HG03045 (cell line): ENCODE results near the gene EEF1AKMT2.

Experiments used
- ATAC-seq: cut with Tn5 transposase; IDR thresholded peaks from one replicate; pipeline ENCODE4 v1.9.1; 2021; ENCODE audit warnings: mild to moderate bottlenecking, moderate library complexity; ENCODE audit not compliant: unreplicated experiment

EEF1AKMT2 gene

GRCh38 chr10:124723826-124724225 lies 67.9 kb downstream of the EEF1AKMT2 start:
- ATAC-seq, result no peak

- peak; percentile 78 for ATAC-seq
These were observed 68.6 kb downstream of the EEF1AKMT2 start for GRCh38 chr10:124722798-124723783.

- ATAC-seq, result no peak
These were observed 70.2 kb downstream of the EEF1AKMT2 start for GRCh38 chr10:124721330-124722045.

- ATAC-seq, result peak; percentile 38
These were observed 72.4 kb downstream of the EEF1AKMT2 start for GRCh38 chr10:124719213-124719851.

GRCh38 chr10:124717911-124718741 lies 73.6 kb downstream of the EEF1AKMT2 start:
- peak; percentile 62 for ATAC-seq

GRCh38 chr10:124717041-124717757 lies 74.5 kb downstream of the EEF1AKMT2 start:
- ATAC-seq, result no peak

- ATAC-seq, result no peak
These were observed 75.3 kb downstream of the EEF1AKMT2 start for GRCh38 chr10:124716369-124716768.

GRCh38 chr10:124715439-124715838 lies 76.2 kb downstream of the EEF1AKMT2 start:
- ATAC-seq, result no peak

- no peak for ATAC-seq
These were observed 77.9 kb downstream of the EEF1AKMT2 start for GRCh38 chr10:124713679-124714255.

- ATAC-seq, result no peak
These were observed 78.8 kb downstream of the EEF1AKMT2 start for GRCh38 chr10:124712704-124713407.

GRCh38 chr10:124711145-124711544 lies 80.5 kb downstream of the EEF1AKMT2 start:
- no peak for ATAC-seq

- no peak for ATAC-seq
These were observed 81.3 kb downstream of the EEF1AKMT2 start for GRCh38 chr10:124710266-124710881.

GRCh38 chr10:124709861-124710260 lies 81.8 kb downstream of the EEF1AKMT2 start:
- no peak for ATAC-seq

- no peak for ATAC-seq
These were observed 82.7 kb downstream of the EEF1AKMT2 start for GRCh38 chr10:124708922-124709520.

- no peak for ATAC-seq
These were observed 83.4 kb downstream of the EEF1AKMT2 start for GRCh38 chr10:124708246-124708779.
